ENCODE measurements around the gene STARD9. TPM values are rescaled to one million over a fixed set of nuclear protein-coding genes. Genes with fewer than 3 reads are reported as not detected.
A peak's percentile ranks its signal among the peaks of the same experiment; 100 is the strongest.
"Not testable (repeated sequence)": the region's sequence is repeated elsewhere in the genome, so short reads cannot be mapped to it uniquely, and the experiment has no call there.

Gene STARD9
- total and polyA plus RNA-seq, 8 donors: 9.4 to 22.6 (median 18.8) TPM

GRCh38 chr15:42547918-42548248 is 27.5 kb upstream of the STARD9 start:
- H3K27me3 ChIP-seq: no peaks in the 10 kb centered on the region
- peaks cover 0 to 27% of the 10 kb centered on the region in 2 donors for H3K36me3 ChIP-seq
- H3K4me3 ChIP-seq: peak overlapping the region; percentile 84 to 99
- peak; percentile 43 for ATAC-seq
- H3K9me3 ChIP-seq: no peaks in the 10 kb centered on the region
- H3K4me1 ChIP-seq: peaks cover 19 to 56% of the 10 kb centered on the region in 2 donors
- H3K27ac ChIP-seq: peak overlapping the region; percentile 89 to 96
- intact Hi-C loops (cut with DNase I): no loop called here
- no peak for TF ChIP-seq CTCF (IDR thresholded peaks at IDR 0.05)
- no peak for DNase-seq

- DNase-seq (peak; percentile 90 to 99 (median 92)), ATAC-seq (peak; percentile 95)
- peaks cover 0 to 22% of the 10 kb centered on the region in 2 donors for H3K36me3 ChIP-seq
- peak within 1 kb of the TSS; percentile 84 to 99 for H3K4me3 ChIP-seq
- peaks cover 19 to 62% of the 10 kb centered on the region in 2 donors for H3K4me1 ChIP-seq
- intact Hi-C loops (cut with DNase I): no loop called here
- TF ChIP-seq CTCF (IDR thresholded peaks at IDR 0.05): no peak
- H3K27ac ChIP-seq: peak within 1 kb of the TSS; percentile 89 to 96
- H3K27me3 ChIP-seq: no peaks in the 10 kb centered on the region
- no peaks in the 10 kb centered on the region for H3K9me3 ChIP-seq
Observed at GRCh38 chr15:42548249-42549031, 27.0 kb upstream of the STARD9 start, which contains the start of the genes HAUS2 and LRRC57. HAUS2 (plus strand) TSS chr15:42548838; CDS start chr15:42548873, 35 bp downstream. LRRC57 (minus strand) TSS chr15:42548793; CDS start chr15:42548434, 359 bp downstream.

GRCh38 chr15:42549032-42549491 is 26.3 kb upstream of the STARD9 start:
- ATAC-seq (peak; percentile 45), DNase-seq (peak in 1 of 4 donors; percentile 49)
- Histone ChIP-seq H3K36me3 (peaks cover 0 to 16% of the 10 kb centered on the region in 2 donors), H3K27me3 (no peaks in the 10 kb centered on the region), H3K27ac (peak overlapping the region; percentile 89 to 96), H3K4me3 (peak overlapping the region; percentile 84 to 99), H3K4me1 (peaks cover 19 to 68% of the 10 kb centered on the region in 2 donors), H3K9me3 (no peaks in the 10 kb centered on the region)
- intact Hi-C loops (cut with DNase I): no loop called here
- no peak for TF ChIP-seq CTCF (IDR thresholded peaks at IDR 0.05)

- ATAC-seq (no peak), DNase-seq (no peak)
- intact Hi-C loops (cut with DNase I): loop anchor here in 1 of 2 donors (10.0 kb wide), 1 partner anchor 95 kb away; no protein-coding TSS in a partner anchor
- H3K27me3 ChIP-seq: no peaks in the 10 kb centered on the region
- peak overlapping the region in 1 of 2 donors; percentile 96 for H3K27ac ChIP-seq
- peaks cover 19 to 63% of the 10 kb centered on the region in 2 donors for H3K4me1 ChIP-seq
- H3K36me3 ChIP-seq: peaks cover 0 to 8% of the 10 kb centered on the region in 2 donors
- no peaks in the 10 kb centered on the region for H3K9me3 ChIP-seq
- no peak for TF ChIP-seq CTCF (IDR thresholded peaks at IDR 0.05)
- H3K4me3 ChIP-seq: peak overlapping the region; percentile 84 to 99
Observed at GRCh38 chr15:42549741-42550392, 25.5 kb upstream of the STARD9 start.

GRCh38 chr15:42553554-42553953 is 21.9 kb upstream of the STARD9 start:
- Histone ChIP-seq H3K4me1 (peaks cover 6 to 29% of the 10 kb centered on the region in 2 donors), H3K36me3 (peaks cover 0 to 4% of the 10 kb centered on the region in 2 donors), H3K4me3 (no peak overlapping the region), H3K27ac (no peak overlapping the region), H3K27me3 (no peaks in the 10 kb centered on the region), H3K9me3 (no peaks in the 10 kb centered on the region)
- intact Hi-C loops (cut with DNase I): loop anchor here in 1 of 2 donors (10.0 kb wide), 1 partner anchor 91 kb away; no protein-coding TSS in a partner anchor
- DNase-seq (no peak), ATAC-seq (no peak)
- no peak for TF ChIP-seq CTCF (IDR thresholded peaks at IDR 0.05)

GRCh38 chr15:42556550-42557207 is 18.7 kb upstream of the STARD9 start:
- intact Hi-C loops (cut with DNase I): loop anchor here in 1 of 2 donors (10.0 kb wide), 1 partner anchor 88 kb away; no protein-coding TSS in a partner anchor
- not testable (repeated sequence) for H3K27me3 ChIP-seq, ATAC-seq, DNase-seq, H3K4me3 ChIP-seq, H3K9me3 ChIP-seq, H3K27ac ChIP-seq
- Histone ChIP-seq H3K36me3 (peaks cover 2 to 35% of the 10 kb centered on the region in 2 donors), H3K4me1 (peaks cover 0 to 16% of the 10 kb centered on the region in 2 donors)

Measured in left lung (tissue), 10 donors.